22Rv1 (cell line): ENCODE data around the gene DTD2.

Experiments used
- CTCF ChIP-seq: fragments of 450-650 bp; IDR thresholded peaks from 2 replicates; pipeline ENCODE4 v1.5.1; 2017; ENCODE audit warnings: mild to moderate bottlenecking
- ZFX ChIP-seq: fragments of 450-650 bp; IDR thresholded peaks from 2 replicates; pipeline ENCODE4 v1.6.1; 2017; ENCODE audit warnings: antibody characterized with exemption, borderline replicate concordance

DNA sequence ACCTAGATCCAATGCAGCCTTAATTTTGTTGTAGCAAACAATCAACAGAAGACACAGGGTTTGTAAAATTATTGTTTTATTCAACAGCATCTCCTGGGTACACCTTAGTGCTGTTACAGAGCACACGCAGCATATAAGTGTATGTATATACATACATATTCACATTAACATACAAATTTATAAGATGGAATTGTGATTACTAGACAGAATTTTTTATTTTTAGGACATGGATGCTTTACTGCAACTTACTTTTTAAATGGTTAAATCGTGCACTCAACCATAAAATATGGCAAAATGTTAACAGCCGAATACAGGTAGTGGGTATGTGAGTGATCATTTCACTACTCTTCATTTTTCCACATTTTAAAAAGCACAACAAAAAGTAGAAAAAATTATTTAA is 53.6 kb downstream of the DTD2 start:
- TF ChIP-seq CTCF = no peak
- TF ChIP-seq ZFX = no peak
